ENCODE measurements around the gene PABPN1.

Gene PABPN1

DNA sequence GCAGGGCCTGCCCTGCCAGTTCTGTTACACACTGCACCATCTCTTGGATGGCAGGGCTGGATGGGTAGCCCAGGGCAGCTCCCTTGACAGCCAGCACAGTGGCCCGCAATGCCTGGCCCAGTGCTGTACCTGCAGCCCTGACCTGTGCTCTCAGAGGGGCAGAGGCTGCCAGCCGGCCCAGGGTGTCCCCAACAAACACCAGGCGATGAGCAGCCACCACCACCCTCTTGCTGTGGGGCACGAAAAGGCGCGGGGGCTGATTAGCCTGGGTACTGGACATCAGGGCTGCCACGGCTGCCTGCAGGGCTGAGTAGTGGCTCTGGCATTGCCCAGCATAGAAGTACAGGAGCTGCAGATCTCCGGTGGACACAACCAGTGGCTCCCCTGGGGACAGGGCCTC is 36.0 kb downstream of the PABPN1 start (continued):
- TF ChIP-seq TSHZ2 (CRISPR knock-in tag; IDR thresholded peaks at IDR 0.05) (no peak), ESRRG (CRISPR knock-in tag; IDR thresholded peaks at IDR 0.05) (no peak)

DNA sequence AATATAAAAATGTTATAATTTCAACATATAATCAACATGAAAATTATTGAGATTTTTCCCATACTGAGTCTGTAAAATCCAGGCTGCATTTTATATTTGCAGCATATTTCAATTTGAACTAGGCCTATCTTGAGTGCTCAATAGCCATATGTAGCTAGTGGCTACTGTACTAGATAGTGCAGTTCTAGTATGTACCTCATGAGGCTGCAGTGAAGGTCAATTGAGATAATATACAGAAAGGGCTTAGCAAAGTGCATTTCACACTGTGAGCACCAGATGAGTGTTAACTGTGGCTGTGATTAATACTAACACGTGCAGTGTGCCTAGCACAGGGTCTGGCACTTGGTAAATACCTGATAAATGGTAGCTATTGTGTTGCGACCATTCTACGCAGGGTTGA is 36.8 kb downstream of the PABPN1 start:
- ATAC-seq: no peak
- TF ChIP-seq ZNF565 (CRISPR knock-in tag; conservative IDR thresholded peaks at IDR 0.05; ENCODE audit: low read depth) (no peak), ZFP3 (CRISPR knock-in tag; IDR thresholded peaks at IDR 0.05) (no peak), TOX (CRISPR knock-in tag; IDR thresholded peaks at IDR 0.05; ENCODE audit: borderline replicate concordance) (no peak), ESRRG (CRISPR knock-in tag; IDR thresholded peaks at IDR 0.05) (no peak), ARNTL (CRISPR knock-in tag; IDR thresholded peaks at IDR 0.05; ENCODE audit: borderline replicate concordance, low read depth) (no peak), RARB (CRISPR knock-in tag; IDR thresholded peaks at IDR 0.05) (no peak), OSR1 (CRISPR knock-in tag; IDR thresholded peaks at IDR 0.05) (no peak), CREB5 (CRISPR knock-in tag; IDR thresholded peaks at IDR 0.05; ENCODE audit: low read depth) (no peak)

GRCh38 chr14:23358553-23359166 is 37.4 kb downstream of the PABPN1 start:
- no peak for TF ChIP-seq SNAI2 (CRISPR knock-in tag; IDR thresholded peaks at IDR 0.05)
- no peak for TF ChIP-seq CSDC2 (CRISPR knock-in tag; IDR thresholded peaks at IDR 0.05)
- TF ChIP-seq RARB (CRISPR knock-in tag; IDR thresholded peaks at IDR 0.05): no peak
- no peak for TF ChIP-seq ISL1 (CRISPR knock-in tag; IDR thresholded peaks at IDR 0.05)
- TF ChIP-seq ZFP3 (CRISPR knock-in tag; IDR thresholded peaks at IDR 0.05): no peak
- TF ChIP-seq OSR1 (CRISPR knock-in tag; IDR thresholded peaks at IDR 0.05): no peak
- TF ChIP-seq CSRNP3 (CRISPR knock-in tag; IDR thresholded peaks at IDR 0.05): no peak
- TF ChIP-seq ZNF565 (CRISPR knock-in tag; conservative IDR thresholded peaks at IDR 0.05; ENCODE audit: low read depth): no peak
- no peak for TF ChIP-seq BACH2 (CRISPR knock-in tag; IDR thresholded peaks at IDR 0.05; ENCODE audit: borderline replicate concordance)
- TF ChIP-seq CREB5 (CRISPR knock-in tag; IDR thresholded peaks at IDR 0.05; ENCODE audit: low read depth): no peak
- no peak for TF ChIP-seq ESRRG (CRISPR knock-in tag; IDR thresholded peaks at IDR 0.05)
- no peak for TF ChIP-seq ZNF8 (CRISPR knock-in tag; IDR thresholded peaks at IDR 0.05)
- TF ChIP-seq GLIS3 (CRISPR knock-in tag; IDR thresholded peaks at IDR 0.05): no peak
- TF ChIP-seq ZFP30 (CRISPR knock-in tag; IDR thresholded peaks at IDR 0.05): no peak
- no peak for TF ChIP-seq ZNF70 (CRISPR knock-in tag; IDR thresholded peaks at IDR 0.05)
- no peak for TF ChIP-seq TOX (CRISPR knock-in tag; IDR thresholded peaks at IDR 0.05; ENCODE audit: borderline replicate concordance)
- ATAC-seq: no peak

- ATAC-seq: no peak
- no peak for TF ChIP-seq OSR1 (CRISPR knock-in tag; IDR thresholded peaks at IDR 0.05)
- TF ChIP-seq, protein P1, sequence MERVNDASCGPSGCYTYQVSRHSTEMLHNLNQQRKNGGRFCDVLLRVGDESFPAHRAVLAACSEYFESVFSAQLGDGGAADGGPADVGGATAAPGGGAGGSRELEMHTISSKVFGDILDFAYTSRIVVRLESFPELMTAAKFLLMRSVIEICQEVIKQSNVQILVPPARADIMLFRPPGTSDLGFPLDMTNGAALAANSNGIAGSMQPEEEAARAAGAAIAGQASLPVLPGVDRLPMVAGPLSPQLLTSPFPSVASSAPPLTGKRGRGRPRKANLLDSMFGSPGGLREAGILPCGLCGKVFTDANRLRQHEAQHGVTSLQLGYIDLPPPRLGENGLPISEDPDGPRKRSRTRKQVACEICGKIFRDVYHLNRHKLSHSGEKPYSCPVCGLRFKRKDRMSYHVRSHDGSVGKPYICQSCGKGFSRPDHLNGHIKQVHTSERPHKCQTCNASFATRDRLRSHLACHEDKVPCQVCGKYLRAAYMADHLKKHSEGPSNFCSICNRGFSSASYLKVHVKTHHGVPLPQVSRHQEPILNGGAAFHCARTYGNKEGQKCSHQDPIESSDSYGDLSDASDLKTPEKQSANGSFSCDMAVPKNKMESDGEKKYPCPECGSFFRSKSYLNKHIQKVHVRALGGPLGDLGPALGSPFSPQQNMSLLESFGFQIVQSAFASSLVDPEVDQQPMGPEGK (CRISPR knock-in tag; IDR thresholded peaks at IDR 0.05; ENCODE audit: borderline replicate concordance): no peak
- TF ChIP-seq CSDC2 (CRISPR knock-in tag; IDR thresholded peaks at IDR 0.05): no peak
- no peak for TF ChIP-seq ESRRG (CRISPR knock-in tag; IDR thresholded peaks at IDR 0.05)
- no peak for TF ChIP-seq GLIS3 (CRISPR knock-in tag; IDR thresholded peaks at IDR 0.05)
- TF ChIP-seq, protein P2, sequence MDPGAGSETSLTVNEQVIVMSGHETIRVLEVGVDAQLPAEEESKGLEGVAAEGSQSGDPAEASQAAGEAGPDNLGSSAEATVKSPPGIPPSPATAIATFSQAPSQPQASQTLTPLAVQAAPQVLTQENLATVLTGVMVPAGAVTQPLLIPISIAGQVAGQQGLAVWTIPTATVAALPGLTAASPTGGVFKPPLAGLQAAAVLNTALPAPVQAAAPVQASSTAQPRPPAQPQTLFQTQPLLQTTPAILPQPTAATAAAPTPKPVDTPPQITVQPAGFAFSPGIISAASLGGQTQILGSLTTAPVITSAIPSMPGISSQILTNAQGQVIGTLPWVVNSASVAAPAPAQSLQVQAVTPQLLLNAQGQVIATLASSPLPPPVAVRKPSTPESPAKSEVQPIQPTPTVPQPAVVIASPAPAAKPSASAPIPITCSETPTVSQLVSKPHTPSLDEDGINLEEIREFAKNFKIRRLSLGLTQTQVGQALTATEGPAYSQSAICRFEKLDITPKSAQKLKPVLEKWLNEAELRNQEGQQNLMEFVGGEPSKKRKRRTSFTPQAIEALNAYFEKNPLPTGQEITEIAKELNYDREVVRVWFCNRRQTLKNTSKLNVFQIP (CRISPR knock-in tag; IDR thresholded peaks at IDR 0.05; ENCODE audit: borderline replicate concordance, low read depth): no peak
- no peak for TF ChIP-seq CSRNP3 (CRISPR knock-in tag; IDR thresholded peaks at IDR 0.05)
- TF ChIP-seq BACH2 (CRISPR knock-in tag; IDR thresholded peaks at IDR 0.05; ENCODE audit: borderline replicate concordance): no peak
- no peak for TF ChIP-seq ZFP30 (CRISPR knock-in tag; IDR thresholded peaks at IDR 0.05)
- TF ChIP-seq ZFP3 (CRISPR knock-in tag; IDR thresholded peaks at IDR 0.05): no peak
Measured at GRCh38 chr14:23359167-23359626, 37.9 kb downstream of the PABPN1 start.
